ENCODE data around the gene LRRC8B.
"Not testable (repeated sequence)": the region's sequence is repeated elsewhere in the genome, so short reads cannot be mapped to it uniquely, and the experiment has no call there.

LRRC8B gene

GRCh38 chr1:89525169-89525855 is 683 bp downstream of the LRRC8B start:
- peak; percentile 39 for DNase-seq

GRCh38 chr1:89527256-89527655 is 2.6 kb downstream of the LRRC8B start:
- DNase-seq = no peak

- no peak for DNase-seq
Observed at GRCh38 chr1:89527750-89528381, 3.2 kb downstream of the LRRC8B start.

GRCh38 chr1:89528382-89528780 is 3.8 kb downstream of the LRRC8B start:
- no peak for DNase-seq

DNA sequence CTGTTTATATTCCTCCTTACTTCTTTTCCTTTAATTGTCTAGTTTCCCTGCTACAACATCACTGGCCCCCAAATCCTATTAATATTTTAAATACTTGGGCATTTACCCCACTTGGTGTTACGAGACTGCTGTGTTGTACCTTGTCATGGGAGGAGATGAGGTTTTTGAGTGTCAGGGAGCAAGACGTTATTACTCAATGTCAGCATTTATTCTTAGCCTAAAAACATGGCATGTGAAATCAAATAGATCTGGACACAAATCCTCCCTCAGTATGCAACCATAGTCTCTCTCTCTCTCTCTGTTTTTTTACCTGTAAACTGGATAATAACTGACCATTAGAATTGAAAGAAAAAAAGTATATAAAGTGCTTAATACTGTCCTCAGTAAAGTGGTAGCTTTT is 4.6 kb downstream of the LRRC8B start:
- DNase-seq = no peak

GRCh38 chr1:89530444-89531089 is 5.9 kb downstream of the LRRC8B start:
- no peak for DNase-seq

DNA sequence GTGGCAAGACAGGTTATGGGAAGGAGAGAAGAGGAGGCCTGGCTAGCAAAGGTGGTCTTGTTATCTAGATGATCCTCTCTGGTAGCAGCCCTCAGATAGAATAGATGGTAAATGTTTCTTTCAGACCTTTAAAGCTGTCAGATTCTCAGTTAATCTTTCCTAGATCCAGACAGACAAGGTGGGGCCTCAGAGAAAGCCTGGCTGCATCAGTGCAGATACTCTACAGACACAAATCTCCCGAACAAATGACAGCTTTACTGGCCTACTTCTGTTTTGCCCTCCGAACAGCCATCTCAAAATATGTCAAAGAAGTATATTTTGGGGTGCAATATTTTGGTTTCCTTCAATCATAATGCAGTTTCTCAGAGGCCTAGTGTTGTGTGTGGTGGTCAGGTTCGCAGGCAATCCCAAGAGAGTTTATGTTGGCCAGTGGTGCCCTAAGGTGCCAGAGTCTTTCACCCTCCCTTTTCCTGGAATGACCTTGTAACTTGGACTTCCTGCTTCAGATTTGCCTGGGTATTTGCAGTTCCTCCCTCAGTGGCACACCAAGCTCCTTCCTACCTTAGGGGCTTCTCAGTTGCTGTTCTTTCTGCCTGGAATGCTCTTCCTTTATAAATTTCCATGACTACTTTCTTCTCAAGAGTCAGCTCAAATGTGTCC is 7.0 kb downstream of the LRRC8B start:
- DNase-seq = no peak

GRCh38 chr1:89532228-89532627 is 7.6 kb downstream of the LRRC8B start:
- DNase-seq = no peak

DNA sequence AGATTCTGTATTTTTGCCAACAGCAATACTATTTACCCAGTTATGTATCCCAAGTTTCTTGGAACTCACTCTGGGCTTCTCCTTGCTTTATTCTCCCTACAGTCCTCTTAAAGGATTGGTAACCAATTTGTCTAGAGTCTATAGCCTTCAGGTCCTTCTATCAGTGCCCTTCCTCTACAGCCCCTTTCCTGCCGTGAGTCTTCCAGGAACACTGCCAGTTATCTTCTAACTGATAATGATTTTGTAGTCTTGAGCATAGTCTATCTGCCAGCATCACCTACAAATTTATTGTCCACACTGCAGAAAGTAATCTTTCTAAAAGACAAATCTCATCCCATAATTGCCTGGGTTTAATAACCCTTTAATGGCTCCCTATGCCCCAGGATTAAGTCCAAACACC is 8.2 kb downstream of the LRRC8B start:
- no peak for DNase-seq

- no peak for DNase-seq
Observed at GRCh38 chr1:89535537-89535936, 10.9 kb downstream of the LRRC8B start.

DNA sequence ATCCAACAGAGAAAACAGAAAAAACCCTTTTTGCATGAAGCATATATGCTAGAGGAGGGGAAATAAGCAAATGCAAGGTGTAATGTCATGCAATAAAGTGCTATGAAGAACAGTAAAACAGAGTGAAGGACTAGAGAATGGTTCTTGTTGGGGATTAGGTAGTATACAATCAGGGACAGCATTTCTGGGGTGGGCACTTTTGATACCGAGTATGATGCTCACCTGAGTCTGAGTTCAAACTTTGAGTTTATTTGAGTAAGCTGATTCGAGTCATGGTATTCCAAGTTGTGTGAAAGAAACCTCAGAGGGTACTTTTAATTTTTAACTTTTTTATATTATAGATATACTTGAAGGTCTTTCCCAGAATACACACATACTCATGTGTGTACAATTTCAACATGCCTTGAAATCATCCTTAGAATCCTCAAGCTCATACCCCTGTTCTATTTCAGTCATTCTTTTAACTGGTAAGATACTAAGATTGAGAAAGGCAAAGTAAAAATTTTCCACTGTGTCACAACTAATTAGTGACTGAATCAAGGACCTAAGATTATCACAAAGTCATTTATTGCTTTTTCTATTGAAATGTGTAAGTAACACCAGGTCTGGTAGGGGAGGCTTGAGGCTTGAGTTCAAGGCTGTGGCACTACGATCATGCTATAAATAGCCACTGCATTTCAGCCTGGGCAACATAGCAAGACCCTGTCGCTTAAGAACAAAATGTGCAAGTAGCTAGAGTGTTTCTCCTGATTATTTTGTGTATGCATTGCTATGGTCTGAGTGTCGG is 12.1 kb downstream of the LRRC8B start:
- DNase-seq = no peak

- no peak for DNase-seq
Observed at GRCh38 chr1:89538361-89538760, 13.7 kb downstream of the LRRC8B start.

- no peak for DNase-seq
Observed at GRCh38 chr1:89539128-89539527, 14.5 kb downstream of the LRRC8B start.

DNA sequence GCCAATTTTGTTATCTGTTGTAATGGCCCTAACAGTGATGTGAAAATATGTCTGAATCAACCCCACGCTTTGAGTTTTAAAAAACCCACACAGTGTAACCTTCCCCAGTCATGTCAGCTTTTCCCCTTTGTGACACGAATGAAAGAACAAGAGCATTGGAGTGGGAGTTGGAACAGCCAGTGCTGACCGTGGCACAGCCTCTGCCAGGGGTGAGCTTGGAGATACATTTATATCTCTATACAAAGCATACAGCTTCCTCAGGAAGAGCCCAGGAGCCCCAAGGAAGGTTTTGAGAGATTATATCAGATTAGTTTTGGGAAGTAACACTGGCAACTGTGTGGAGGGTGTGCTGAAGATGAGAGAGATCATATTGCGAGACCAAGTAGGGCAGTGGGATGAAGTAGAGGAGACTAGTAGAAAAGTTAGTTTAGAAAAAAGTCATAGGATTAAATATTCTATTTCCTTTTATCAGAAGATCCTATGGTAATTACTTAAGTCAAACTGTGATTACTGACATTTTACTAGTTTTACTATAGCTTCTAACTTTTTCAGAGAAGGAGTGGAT is 15.9 kb downstream of the LRRC8B start:
- DNase-seq = no peak

- no peak for DNase-seq
Observed at GRCh38 chr1:89542345-89542744, 17.7 kb downstream of the LRRC8B start.

DNA sequence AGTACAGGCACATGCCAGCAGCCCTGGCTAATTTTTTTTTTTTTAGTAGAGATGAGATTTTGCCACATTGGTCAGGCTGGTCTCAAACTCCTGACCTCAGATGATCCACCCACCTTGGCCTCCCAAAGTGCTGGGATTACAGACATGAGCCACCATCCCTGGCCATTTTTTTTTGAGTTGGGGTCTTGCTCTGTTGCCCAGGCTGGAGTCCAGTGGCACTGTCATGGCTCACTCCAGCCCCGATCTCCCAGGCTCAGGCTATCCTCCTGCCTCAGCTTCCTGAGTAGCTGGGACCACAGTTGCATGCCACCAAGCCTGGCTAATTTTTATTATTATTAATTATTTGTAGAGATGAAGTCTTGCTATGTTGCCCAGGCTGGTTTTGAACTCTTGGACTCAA is 19.0 kb downstream of the LRRC8B start:
- not testable (repeated sequence) for DNase-seq

DNA sequence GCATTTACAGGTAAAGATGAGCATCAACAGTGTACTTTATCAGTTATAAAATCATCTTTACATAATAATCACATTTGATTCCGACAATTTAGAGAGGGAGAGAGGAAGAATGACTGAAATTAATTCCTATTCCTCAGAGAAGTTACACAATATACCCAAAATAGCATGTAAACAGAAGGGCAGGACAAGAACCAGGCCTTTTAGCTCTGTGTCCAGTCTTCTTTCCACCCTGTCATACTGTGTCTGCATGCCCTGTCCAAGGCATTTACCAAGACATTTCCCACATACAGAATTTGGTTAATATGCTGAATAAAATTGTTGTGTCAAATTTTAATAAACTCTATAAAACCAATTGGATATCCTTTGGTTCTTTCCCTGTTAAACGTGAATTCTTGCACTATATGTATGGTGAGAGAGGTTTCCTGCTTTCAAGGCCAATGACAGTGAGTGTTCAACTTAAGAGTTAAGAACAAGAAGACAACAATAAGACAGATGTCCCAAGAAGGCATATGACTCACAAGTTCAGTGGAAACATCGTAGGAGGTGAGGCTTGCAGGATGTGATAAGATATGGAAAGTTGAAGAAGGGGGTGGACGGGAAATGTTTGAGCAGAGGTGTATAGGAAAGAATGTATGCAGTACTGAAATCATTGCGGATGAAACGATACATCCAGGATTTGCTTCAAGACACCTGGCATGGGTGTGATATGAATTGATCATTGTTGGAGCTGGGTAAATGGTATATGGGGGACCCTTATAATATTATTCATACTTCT is 20.8 kb downstream of the LRRC8B start:
- no peak for DNase-seq

GRCh38 chr1:89546082-89546889 is 21.7 kb downstream of the LRRC8B start:
- no peak for DNase-seq

GRCh38 chr1:89546934-89547562 is 22.4 kb downstream of the LRRC8B start:
- DNase-seq = no peak

GRCh38 chr1:89547563-89548116 is 23.0 kb downstream of the LRRC8B start:
- peak; percentile 61 for DNase-seq

All from NCI-H1694 (cell line).